H54 (cell line): ENCODE measurements around the gene DYRK1A.

Experiments used
- DNase-seq: peaks from one replicate; pipeline ENCODE4 v3.0.0; 2011; ENCODE audit warnings: low spot score, mixed read lengths; ENCODE audit not compliant: insufficient read length
- FAIRE-seq: peaks from 3 replicates; lab custom pipeline; 2011; peaks lifted over from hg19 to GRCh38; lab: Jason Lieb, UNC
- POLR2A ChIP-seq: IDR thresholded peaks from 2 replicates; pipeline ENCODE4 v1.6.1; 2011; ENCODE audit warnings: low read depth, mild to moderate bottlenecking, low read length

The DYRK1A gene

DNA sequence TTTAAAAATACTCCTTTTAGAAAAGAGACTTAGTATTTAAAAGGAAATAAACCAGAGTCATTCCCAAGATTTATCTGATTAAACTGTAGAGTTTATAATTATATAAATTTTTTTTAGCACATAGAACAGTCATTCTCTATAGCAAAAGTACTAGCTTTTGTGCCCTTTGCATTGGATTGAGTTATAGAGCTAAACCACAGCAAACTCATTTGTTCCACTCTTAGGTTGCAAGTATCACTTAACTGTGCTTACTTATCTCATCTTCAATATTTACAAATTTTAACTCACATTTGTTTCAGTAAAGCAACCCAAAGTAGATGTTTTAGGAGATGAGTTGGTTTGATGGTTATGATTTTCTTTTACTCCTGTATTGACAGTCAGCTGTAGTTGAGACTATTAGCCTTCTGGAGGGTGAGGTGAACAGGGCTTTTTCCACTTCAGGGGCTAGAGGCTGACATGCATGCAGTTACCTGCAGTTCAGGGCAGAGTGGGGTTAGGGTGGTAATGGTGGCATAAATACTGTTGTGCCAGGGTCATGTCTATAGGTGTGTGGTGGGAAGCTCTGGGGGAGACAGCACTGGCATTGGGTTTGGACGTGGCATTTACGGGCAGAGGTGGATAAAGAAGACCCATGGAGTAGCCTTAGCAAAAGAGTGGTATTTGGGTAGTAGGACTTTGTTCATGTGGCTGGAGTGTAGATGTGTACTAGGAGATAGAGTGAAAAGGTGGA lies 42.1 kb downstream of the DYRK1A start:
- no peak for DNase-seq
- FAIRE-seq = no peak
- no peak for TF ChIP-seq POLR2A

DNA sequence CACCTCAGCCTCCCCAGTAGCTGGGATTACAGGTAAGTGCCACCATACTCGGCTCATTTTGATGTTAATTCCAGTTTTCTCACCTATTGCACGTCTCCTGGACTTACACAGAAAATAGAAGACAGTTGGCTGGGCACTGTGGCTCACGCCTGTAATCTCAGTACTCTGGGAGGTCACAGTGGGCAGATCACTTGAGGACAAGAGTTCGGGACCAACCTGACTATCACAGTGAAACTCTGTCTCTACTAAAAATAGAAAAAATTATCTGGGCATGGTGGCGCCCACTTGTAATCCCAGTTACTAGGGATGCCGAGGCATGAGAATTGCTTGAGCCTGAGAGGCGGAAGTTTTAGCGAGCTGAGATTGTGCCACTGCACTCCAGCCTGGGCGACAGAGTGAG lies 44.1 kb downstream of the DYRK1A start:
- FAIRE-seq = no peak
- no peak for TF ChIP-seq POLR2A
- DNase-seq = no peak

DNA sequence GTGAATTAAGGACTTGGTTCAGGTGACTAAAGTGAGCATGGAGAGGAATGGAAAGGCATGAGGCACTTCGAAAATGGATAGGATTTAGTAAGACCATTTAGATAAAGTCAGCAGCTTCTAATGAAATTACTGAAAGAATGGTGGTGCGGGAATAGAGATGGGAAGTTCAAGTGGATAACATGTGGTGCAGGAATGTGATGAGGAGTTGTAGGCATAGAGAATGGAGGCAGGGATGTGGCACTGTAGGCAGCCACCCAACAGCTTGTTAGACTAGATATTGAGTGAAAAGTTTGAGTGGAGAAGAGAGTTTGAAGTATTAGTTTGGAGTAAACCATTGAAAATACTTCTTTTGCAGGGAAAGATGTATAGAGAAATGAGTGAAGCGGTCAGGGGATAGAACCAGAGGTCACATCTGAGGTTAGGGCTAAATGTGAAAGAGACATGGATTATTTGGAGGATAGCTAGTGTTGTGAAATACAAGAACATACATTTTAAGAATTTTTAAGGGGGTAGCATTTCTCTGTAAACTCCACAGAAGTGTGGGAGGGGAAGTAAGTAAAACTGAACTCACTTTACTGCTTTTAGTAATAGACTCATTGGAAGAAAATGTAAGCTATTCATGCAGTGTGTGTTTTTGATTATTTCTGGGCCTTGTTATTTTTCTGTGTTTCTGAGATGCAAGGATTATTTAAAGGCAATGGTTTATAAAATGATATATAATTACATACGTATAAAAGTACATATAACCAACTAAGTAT lies 46.2 kb downstream of the DYRK1A start:
- no peak for FAIRE-seq
- no peak for DNase-seq
- no peak for TF ChIP-seq POLR2A

DNA sequence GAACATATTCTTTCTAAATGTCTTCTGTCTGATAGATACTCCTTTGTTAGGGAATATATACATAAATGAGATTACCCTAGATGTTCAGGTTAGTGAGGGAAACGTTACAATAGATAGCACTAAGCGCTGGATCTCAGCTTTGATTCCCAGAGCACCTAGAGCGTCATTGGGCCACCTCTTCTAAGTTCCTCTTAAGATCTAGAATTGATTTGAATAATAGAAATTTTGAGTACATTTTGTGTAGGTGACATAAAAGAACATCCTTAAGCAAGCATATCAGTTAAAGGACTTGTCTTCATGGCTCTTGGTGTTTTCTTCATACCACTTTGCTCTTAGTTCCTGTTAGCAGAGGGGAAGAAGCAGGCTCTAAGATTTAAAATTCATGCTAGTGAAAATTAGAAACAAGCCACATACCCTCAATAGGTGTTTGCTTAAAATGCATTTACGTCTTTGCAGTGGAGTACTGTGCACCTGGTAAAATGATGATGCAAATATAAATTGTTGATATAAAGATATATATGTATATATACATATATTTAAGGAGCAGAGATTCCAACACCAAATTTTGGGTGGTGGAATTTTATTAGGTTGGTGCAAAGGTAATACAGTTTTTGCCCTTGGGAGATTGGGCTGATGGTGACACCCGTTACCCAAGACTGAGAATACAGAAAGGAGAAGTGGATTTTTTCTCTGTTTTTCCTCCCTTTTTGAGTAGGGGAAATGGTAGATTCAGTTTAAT lies 47.1 kb downstream of the DYRK1A start:
- TF ChIP-seq POLR2A = no peak
- no peak for FAIRE-seq
- no peak for DNase-seq

DNA sequence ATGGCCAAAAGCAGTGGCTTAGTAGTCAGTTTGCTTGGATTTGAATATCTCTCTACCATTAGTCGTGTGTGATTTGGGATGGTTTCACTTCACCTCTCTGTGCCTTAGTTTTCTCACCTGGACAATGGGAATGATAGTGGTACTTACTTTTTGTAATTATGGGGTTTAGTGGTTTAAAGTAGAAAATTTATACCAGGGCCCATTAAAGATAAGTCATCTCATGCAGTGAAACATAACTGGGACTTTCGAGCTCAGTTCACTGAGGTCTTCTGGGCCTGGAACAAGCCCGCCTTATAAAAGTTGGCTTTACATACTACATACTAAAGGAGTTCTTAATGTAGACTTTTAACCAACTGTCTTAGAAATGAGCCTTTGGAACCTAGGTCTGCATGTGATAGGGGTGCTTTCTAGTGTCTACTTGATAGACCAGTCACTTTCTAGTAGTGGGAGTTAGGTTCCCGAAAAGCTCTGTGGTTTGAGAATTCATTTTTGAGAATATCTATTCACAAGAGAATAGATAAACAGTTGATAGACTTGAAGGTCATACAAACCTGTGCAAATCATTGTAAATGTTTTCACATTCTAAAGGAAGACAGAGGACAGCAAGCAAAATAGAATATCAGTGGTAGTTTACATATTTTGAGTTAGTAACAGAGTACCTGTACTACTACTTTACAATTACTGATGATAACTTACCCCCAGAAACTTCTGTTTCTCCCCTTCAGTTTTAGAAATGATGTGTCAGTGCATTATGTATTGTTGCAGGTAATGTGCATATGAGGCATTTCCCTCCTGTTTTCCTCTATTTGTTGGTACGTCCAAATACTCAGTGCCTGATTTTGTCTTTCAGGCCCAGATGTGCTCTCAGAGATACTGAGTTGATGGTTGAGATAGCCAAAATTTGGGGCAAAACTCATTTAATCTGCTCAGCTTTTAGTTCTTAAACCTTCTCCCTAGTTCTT lies 48.0 kb downstream of the DYRK1A start:
- DNase-seq (no peak), FAIRE-seq (peak; percentile 41)
- TF ChIP-seq POLR2A = no peak

DNA sequence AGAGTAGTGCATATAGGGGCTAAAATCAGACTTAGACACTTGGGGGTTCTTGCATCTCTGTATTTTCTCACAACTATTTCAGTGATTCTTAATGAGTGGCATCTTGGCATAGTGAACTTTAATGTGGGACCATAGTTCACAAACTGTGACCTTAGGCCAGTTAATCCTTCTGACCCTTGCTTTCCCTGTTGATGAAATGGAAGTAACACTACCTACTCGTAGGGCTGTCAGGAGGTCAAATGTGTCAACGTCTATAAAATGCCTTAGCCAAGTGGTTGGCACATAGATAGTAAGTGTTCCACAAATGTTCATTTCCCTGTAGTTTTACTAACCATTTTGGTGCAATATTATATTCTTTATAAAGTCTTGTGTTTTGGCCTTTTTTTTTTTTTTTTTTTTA lies 49.4 kb downstream of the DYRK1A start:
- FAIRE-seq (no peak), DNase-seq (no peak)
- no peak for TF ChIP-seq POLR2A

DNA sequence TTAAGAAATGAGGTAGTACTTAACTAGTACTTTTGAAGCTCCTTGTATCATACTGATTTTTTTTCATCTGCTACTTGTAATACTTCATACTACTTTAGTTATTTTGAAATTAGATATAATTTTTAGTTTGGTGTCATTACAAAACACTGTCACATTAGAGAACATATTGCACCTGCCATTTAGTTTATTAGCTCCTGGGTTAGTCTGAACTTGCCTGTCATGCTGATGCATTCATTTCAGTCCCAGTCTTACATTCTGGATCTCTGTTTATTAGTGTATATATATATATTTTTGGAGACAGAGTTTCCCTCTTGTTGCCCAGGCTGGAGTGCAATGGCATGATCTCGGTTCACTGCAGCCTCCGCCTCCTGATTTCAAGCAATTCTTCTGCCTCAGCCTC lies 50.3 kb downstream of the DYRK1A start:
- TF ChIP-seq POLR2A = no peak
- DNase-seq = no peak
- FAIRE-seq = no peak

DNA sequence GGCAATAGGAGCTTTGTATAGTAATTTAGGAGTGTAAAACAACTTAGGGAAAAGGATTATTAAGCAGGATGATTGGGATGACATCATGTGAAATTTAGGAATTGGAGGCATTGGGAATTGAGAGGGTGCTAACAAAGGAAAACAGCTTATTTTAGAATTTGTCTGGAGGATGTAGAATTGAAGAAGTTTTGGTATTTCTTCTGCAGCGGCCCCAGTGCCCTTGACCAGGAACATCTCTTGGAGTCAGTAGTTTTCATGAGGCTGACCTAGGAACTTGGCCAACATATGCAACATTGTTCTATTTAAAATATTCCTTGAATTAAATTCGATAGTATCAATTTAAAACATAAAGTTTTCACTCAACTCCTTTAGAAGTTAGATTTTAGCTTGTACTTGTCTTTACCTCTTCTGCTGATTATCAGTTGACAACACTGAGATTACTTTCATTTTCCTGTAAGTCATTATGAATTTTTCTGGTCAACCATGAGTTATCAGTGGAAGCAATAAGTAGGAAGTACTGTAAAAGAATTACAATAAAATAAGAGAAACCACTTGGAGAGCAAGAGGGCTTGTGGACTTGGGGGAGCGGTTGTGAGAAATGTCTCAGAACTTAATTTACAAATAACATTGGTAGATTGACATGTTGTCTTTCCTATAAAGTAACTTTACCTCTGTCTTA lies 52.8 kb downstream of the DYRK1A start:
- FAIRE-seq = no peak
- TF ChIP-seq POLR2A = no peak
- DNase-seq = no peak

DNA sequence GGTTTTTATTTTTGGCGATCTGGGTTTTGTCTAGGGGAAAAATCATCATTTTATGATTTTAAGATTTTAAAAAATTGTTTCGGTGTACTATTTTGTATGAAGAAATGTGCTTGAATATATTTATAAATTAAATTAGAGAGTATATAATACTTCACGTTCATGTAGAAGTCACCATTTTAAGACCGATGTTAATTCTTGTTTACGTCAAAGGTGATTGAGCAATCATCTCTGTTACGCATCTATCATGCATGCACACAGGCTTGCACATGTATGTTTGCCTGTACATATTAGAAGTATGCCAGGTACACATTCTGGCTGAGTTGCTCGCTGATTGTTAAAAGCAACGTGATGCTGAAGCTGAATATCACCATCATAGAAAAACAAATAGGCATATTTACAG lies 54.7 kb downstream of the DYRK1A start:
- FAIRE-seq (no peak), DNase-seq (no peak)
- no peak for TF ChIP-seq POLR2A

DNA sequence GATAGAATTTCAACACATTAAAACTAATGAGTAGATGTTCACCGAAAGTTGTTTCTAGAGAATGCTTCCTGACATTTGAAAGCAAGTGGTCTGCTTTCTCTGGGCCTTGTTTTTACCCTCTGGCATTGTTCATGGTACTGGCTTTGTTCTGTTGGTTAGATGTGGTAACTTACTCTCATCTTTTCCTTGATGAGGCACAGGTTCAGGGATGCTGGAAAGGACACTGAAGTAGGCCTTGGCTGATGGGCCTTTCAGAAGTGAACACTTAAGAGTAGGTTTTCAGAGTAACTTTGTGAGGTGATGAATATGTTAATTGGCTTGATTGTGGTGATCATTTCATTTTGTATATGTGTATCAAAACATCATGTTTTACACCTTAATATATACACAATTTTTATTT lies 55.8 kb downstream of the DYRK1A start:
- FAIRE-seq (no peak), DNase-seq (no peak)
- no peak for TF ChIP-seq POLR2A

DNA sequence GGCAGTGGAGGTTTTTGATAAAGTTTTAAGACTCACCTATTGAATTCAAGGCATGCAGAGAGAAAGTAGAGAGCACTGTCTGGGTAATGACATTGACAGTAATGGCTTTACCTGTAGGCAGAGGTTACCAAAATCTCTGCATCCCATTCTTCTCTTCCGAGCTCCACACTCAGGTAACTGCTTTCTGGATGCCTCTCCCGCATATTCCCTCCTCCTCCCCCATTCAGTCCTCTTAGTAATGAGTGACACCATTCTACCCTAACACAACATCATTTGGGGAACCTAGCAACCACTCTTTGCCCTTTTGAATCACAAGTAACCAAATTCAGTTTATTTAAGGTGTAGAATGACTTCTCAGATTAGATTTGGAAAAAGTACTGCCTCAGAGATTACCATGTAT lies 56.5 kb downstream of the DYRK1A start:
- no peak for DNase-seq
- FAIRE-seq = no peak
- no peak for TF ChIP-seq POLR2A

DNA sequence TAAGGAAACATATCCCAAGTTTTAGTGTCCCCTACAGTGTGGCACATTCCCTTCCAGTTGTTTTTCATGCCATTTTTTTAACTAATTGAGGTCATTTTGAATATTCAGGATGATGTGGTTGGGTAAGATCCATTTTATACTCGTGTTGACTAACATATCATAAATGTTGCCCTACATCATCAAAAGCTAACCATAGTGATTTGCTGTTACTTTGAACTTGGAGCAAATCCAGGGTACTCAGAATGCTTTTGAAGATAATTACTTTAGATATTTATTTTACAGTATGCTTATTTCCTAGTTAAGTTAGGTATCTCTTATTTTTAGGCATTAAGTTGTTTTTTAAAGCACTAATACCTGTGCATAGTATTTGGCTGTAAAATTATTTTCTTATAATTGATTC lies 57.8 kb downstream of the DYRK1A start:
- no peak for TF ChIP-seq POLR2A
- no peak for FAIRE-seq
- no peak for DNase-seq

DNA sequence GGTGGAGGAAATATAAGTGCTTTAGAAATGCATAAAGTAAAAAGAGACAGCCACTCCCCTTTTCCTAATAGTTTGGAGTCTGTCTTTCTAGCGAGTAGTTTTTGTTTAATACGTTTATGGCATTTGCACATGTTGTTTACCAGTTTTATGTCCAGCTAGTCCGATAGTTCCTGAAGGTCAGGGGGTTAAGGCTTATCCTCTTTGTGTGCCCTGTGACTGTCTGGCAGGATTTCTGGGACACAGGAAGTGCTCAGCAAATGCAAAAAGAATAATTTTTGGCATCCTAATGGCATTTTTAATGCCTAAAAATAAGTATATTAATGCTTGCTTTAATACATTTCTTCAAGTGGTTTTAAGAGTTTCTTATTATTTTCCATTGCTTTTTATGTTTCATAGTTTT lies 58.4 kb downstream of the DYRK1A start:
- FAIRE-seq = no peak

DNA sequence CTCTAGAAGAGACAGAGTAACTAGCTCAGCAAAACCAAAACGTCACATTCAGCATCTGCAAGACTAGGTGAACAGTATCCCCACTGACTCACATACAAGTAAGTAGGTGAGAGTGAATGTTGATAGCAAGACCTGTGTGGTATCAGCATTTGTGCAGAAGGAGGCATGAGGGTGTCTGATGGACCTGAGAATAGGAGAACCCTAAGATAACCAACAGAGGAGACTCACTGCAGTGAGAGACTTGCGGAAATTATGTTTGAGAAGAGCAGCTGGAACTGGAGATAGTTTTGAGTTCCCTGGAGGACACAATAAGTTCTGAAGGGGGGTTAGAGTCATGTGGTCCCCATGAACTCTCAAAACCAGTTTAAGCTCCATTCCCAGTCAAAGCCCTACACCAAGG lies 59.1 kb downstream of the DYRK1A start:
- TF ChIP-seq POLR2A = no peak
- DNase-seq = no peak
- no peak for FAIRE-seq

More for the DNA sequence above, 58.4 kb downstream of the DYRK1A start:
- no peak for DNase-seq
- TF ChIP-seq POLR2A = no peak
